Measurements from ENCODE around the gene PTPN7. TPM values are rescaled to one million over a fixed set of nuclear protein-coding genes. Genes with fewer than 3 reads are reported as not detected.

Gene PTPN7
- polyA plus RNA-seq, 2 of the 4 experiments (the other 2 are of a cell fraction): 0.08 TPM; not detected in 1

GRCh38 chr1:202133496-202133895 is 26.9 kb downstream of the PTPN7 start:
- Histone ChIP-seq H3K4me1 (0 out of 3 replicates have a peak, but pooled peaks cover 5% of the 10 kb centered on the region), H3K4me3 (no peak overlapping the region), H3K9me3 (no peaks in the 10 kb centered on the region), H3K27ac (no peak overlapping the region), H3K4me2 (no peak overlapping the region)
- 83% methylated on average over 8 of the region's 8 CpGs for WGBS (ENCODE audit: missing lambda C conversion rate)
- POLR2A ChIA-PET: no interaction called here
- ATAC-seq (no peak), DNase-seq (ENCODE audit: low read depth in 1 of 2, low spot score in 1 of 2) (no peak), FAIRE-seq (no peak)
- no peak for TF ChIP-seq SREBF2 (IDR thresholded peaks at IDR 0.05)
- no peak for TF ChIP-seq FOSL2 (IDR thresholded peaks at IDR 0.05)
- TF ChIP-seq FOSL2 (CRISPR knock-in tag; IDR thresholded peaks at IDR 0.05): no peak
- CTCF ChIA-PET: interaction anchor here (1.8 to 31.9 kb wide), 5 partner anchors 10 to 238 kb away, joined by 4 to 1624 read pairs (median 25); partner anchors contain the start of genes ELF3, GPR37L1 and RNPEP

GRCh38 chr1:202133001-202133400 is 27.4 kb downstream of the PTPN7 start:
- CTCF ChIA-PET: interaction anchor here (1.8 to 31.9 kb wide), 5 partner anchors 11 to 238 kb away, joined by 4 to 1624 read pairs (median 25); partner anchors contain the start of genes ELF3, GPR37L1 and RNPEP
- Histone ChIP-seq H3K9me3 (no peaks in the 10 kb centered on the region), H3K4me2 (no peak overlapping the region), H3K27ac (no peak overlapping the region), H3K4me1 (0 out of 3 replicates have a peak, but pooled peaks cover 5% of the 10 kb centered on the region), H3K4me3 (no peak overlapping the region)
- ATAC-seq (peak in 1 of 2 experiments; percentile 23; a peak in 3 of 6 replicates), FAIRE-seq (no peak), DNase-seq (ENCODE audit: low read depth in 1 of 2, low spot score in 1 of 2) (no peak)
- POLR2A ChIA-PET: interaction anchor here (0.5 kb wide), 1 partner anchor 17 kb away, joined by 4 read pairs; no protein-coding TSS in a partner anchor
- WGBS (ENCODE audit: missing lambda C conversion rate): 89% methylated on average over 14 of the region's 14 CpGs
- TF ChIP-seq REST (IDR thresholded peaks at IDR 0.05): no peak
- TF ChIP-seq SMC3 (IDR thresholded peaks at IDR 0.05): no peak
- no peak for TF ChIP-seq EHF (CRISPR knock-in tag; IDR thresholded peaks at IDR 0.05)
- no peak for TF ChIP-seq ELK1 (IDR thresholded peaks at IDR 0.05; ENCODE audit: low read depth, low read length)
- no peak for TF ChIP-seq PBX3 (IDR thresholded peaks at IDR 0.05)
- no peak for TF ChIP-seq POLR2A (IDR thresholded peaks at IDR 0.05; ENCODE audit: low read length)
- TF ChIP-seq KDM5A (IDR thresholded peaks at IDR 0.05): no peak
- TF ChIP-seq E2F6 (IDR thresholded peaks at IDR 0.05; ENCODE audit: borderline replicate concordance, low read depth): no peak
- TF ChIP-seq HDAC2 (IDR thresholded peaks at IDR 0.05): no peak
- TF ChIP-seq JUN (IDR thresholded peaks at IDR 0.05): no peak; a peak in 1 of 5 replicates
- no peak for TF ChIP-seq EHMT2 (IDR thresholded peaks at IDR 0.05; ENCODE audit: low read depth)
- TF ChIP-seq HEYL (CRISPR knock-in tag; IDR thresholded peaks at IDR 0.05): no peak
- no peak for TF ChIP-seq HOXB5 (CRISPR knock-in tag; IDR thresholded peaks at IDR 0.05)
- no peak for TF ChIP-seq TFCP2L1 (CRISPR knock-in tag; IDR thresholded peaks at IDR 0.05)
